GM10266 (cell line): ENCODE results near the gene GALNT2.

ENCODE experiments used
- DNase-seq: peaks from one replicate; pipeline ENCODE4 v3.0.0; 2012; ENCODE audit errors: extremely low spot score
- CTCF ChIP-seq: IDR thresholded peaks from 2 replicates; pipeline ENCODE4 v1.5.1; 2012; ENCODE audit warnings: mild to moderate bottlenecking, low read depth; ENCODE audit not compliant: control insufficient read depth, insufficient read depth; ENCODE audit errors: missing control alignments

Gene GALNT2

GRCh38 chr1:230152999-230153398 is 86.0 kb downstream of the GALNT2 start:
- TF ChIP-seq CTCF: no peak

GRCh38 chr1:230153641-230154296 is 86.7 kb downstream of the GALNT2 start:
- DNase-seq: no peak
- no peak for TF ChIP-seq CTCF

More at GRCh38 chr1:230152999-230153398, 86.0 kb downstream of the GALNT2 start:
- no peak for DNase-seq

- no peak for DNase-seq
- TF ChIP-seq CTCF: no peak
Measured at GRCh38 chr1:230155021-230155420, 88.0 kb downstream of the GALNT2 start.

GRCh38 chr1:230156068-230156467 is 89.0 kb downstream of the GALNT2 start:
- TF ChIP-seq CTCF: no peak
- DNase-seq: no peak

GRCh38 chr1:230156536-230156935 is 89.5 kb downstream of the GALNT2 start:
- DNase-seq: no peak
- TF ChIP-seq CTCF: no peak

GRCh38 chr1:230157420-230158390 is 90.7 kb downstream of the GALNT2 start:
- TF ChIP-seq CTCF: no peak
- no peak for DNase-seq
